ENCODE measurements around the gene GRAMD2B. TPM values are rescaled to one million over a fixed set of nuclear protein-coding genes. Genes with fewer than 3 reads are reported as not detected.
"Not testable (repeated sequence)": the region's sequence is repeated elsewhere in the genome, so short reads cannot be mapped to it uniquely, and the experiment has no call there.

The GRAMD2B gene
- total RNA-seq, 1 donor = 2.2 TPM

DNA sequence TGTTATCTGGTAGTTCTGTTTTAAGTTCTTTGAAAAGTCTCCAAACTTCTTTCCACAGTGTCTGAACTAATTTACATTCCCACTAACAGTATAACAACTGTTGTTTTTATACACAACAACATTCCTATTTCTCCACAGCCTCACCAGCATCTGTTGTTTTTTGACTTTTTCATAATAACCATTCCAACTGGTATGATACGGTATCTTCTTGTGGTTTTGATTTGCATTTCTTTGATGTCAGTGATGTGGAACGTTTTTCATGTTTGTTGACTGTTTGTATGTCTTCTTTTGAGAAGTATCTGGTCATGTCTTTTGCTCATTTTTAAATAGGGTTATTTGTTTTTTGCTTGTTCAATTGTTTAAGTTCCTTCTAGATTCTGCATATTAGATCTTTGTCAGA lies 12.6 kb upstream of the GRAMD2B start:
- no peak for DNase-seq (ENCODE audit: low read depth in 2 of 3, low spot score in 2 of 3)

GRCh38 chr5:126413856-126414255 lies 9.4 kb upstream of the GRAMD2B start:
- no peak for DNase-seq (ENCODE audit: low read depth in 2 of 3, low spot score in 2 of 3)

- DNase-seq (ENCODE audit: low read depth in 2 of 3, low spot score in 2 of 3) = no peak
Observed at GRCh38 chr5:126414874-126415502, 8.2 kb upstream of the GRAMD2B start.

DNA sequence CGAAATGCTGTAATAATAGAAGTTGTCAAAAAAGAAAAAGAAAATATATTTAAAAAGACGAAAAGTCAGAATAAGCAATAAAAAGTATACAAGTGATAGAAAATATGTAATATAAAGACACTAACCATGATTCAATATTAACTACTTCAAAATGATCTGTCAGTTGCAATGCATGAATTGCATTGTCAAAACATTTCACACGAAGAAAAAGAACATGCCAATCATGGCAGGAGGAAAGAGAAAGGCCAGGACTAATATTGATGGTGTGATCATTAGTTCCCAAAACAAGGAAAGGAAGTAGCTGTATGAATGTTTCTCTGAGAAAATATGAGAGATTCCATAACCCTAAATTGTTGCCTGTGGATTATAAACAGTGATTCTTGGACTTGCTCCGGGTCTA lies 7.4 kb upstream of the GRAMD2B start:
- DNase-seq (ENCODE audit: low read depth in 2 of 3, low spot score in 2 of 3) = no peak

DNA sequence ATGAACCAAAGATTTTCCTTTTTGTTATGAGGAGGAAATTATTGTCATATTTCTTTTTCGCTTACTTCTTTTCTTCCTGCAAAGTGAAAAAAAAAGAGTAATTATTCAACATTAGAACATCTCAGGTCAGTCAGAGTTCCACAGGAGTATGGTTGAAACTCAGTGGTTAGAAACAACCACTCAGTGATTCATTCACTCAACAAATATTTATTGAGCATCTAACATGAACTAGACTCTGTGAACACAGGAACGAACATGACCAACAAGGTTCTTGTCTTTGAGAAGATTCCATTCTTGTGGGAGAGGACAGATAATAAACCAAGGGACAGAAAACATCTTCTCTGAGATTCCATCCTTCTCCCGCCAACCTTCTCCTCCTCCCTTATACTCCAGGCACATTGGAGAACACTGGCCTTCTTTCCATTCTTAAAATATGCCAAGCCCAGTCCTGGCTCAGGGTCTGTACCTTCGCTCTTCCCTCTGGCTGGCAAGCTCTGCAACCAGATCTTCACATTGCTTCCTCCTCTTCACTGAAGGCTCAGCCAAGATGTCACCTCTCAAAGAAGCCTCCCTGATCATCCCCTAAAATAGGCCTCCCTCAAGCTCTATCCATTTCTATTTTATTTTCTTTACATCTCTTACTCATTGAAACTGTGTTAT lies 6.8 kb upstream of the GRAMD2B start:
- no peak for DNase-seq (ENCODE audit: low read depth in 2 of 3, low spot score in 2 of 3)

DNA sequence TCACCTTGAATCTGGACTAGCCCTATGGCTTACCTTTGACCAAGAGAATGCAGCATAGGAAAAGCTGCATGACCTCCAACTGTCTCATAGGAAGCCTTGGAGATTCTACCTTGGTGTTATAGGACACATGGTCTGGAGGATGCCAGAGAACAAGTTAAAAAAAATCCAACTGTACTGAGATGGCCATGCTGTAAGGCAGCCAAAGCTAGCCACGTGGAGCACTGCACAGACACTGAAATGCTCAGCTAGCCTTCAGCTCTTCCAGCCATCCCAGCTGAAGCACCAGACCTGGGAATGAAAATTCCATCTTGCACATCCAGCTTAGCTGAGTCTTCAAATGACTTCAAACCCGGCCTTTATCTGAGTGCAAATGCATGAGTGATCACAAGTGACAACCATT lies 6.0 kb upstream of the GRAMD2B start:
- DNase-seq (ENCODE audit: low read depth in 2 of 3, low spot score in 2 of 3) = no peak

DNA sequence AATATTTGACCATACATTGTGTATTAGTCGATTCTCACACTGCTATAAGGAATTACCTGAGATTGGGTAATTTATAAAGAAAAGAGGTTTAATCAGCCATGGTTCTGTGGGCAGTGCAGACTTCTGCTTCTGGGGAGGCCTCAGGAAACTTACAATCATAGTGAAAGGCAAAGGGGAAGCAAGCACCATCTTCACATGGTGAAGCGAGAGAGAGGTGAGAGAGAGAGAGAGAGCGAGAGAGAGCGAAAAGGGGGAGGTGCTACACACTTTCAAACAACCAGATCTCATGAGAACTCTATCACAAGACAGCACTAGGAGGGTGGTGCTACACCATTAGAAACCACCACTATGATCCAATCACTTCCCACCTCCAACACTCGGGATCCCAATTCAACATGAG lies 4.1 kb upstream of the GRAMD2B start:
- no peak for DNase-seq (ENCODE audit: low read depth in 2 of 3, low spot score in 2 of 3)

- no peak for DNase-seq (ENCODE audit: low read depth in 2 of 3, low spot score in 2 of 3)
Observed at GRCh38 chr5:126428421-126428820, 5.2 kb downstream of the GRAMD2B start.

- DNase-seq (ENCODE audit: low read depth in 2 of 3, low spot score in 2 of 3) = no peak
Observed at GRCh38 chr5:126430631-126431030, 7.4 kb downstream of the GRAMD2B start.

DNA sequence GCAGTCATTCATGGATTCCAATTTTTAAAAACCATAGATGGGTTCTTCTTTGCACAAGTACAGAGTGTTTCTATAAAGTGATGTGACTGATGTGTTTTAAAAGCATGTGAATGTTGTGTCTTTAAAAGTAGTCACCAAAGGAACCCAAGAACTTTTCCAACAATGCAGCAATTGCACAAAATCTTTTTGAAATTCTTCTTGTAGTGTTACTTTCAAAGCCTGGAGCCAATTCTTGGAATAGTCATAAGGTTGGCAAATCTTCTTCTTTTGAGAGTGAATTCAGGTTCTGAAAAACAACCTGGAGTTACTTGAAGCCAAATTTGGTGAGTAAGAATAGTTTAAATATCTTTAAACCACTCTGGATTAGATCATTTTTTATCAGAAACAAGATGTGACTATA lies 10.5 kb downstream of the GRAMD2B start:
- no peak for DNase-seq (ENCODE audit: low read depth in 2 of 3, low spot score in 2 of 3)

DNA sequence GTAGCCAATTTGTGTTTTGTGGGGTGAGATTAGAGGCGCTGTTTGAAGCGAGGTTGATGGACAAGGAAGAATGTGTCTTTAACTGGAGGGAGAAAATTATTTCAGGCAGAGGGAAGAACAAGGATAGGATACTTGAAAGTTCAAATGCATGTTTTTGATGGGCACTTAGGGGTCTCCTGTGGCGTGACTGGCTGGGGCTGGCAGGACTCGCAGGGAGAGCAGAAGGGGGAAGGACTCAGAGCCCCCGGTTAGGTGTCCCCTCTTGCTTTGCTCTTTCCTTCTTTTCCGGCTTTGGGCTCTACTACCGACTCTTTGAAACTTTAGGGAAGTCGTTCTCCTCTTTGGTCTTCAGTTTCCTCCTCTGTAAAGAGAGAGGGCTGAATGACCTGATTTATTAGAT lies 12.1 kb downstream of the GRAMD2B start:
- no peak for DNase-seq (ENCODE audit: low read depth in 2 of 3, low spot score in 2 of 3)

GRCh38 chr5:126435714-126436113 lies 12.5 kb downstream of the GRAMD2B start:
- no peak for DNase-seq (ENCODE audit: low read depth in 2 of 3, low spot score in 2 of 3)

GRCh38 chr5:126437721-126438120 lies 14.5 kb downstream of the GRAMD2B start:
- DNase-seq (ENCODE audit: low read depth in 2 of 3, low spot score in 2 of 3) = no peak

- no peak for DNase-seq (ENCODE audit: low read depth in 2 of 3, low spot score in 2 of 3)
Observed at GRCh38 chr5:126438267-126438666, 15.1 kb downstream of the GRAMD2B start.

DNA sequence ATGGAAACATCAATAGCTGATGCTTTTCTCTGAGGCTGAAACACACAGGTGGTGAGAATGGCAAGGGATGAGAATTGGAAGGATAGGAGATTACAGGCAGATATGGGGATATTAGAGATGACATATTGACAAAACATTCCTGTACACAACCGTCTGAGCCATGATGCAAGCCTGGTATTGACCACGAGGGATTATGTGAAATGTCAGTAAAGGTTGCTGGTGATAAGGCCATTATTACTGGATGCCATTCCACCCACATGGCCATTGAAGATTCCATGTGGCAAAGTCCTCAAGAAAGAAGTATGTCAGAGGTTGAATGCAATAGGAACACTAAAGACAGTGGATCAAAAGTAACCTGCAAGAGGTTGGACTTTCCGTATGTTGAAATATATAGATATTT lies 15.7 kb downstream of the GRAMD2B start:
- DNase-seq (ENCODE audit: low read depth in 2 of 3, low spot score in 2 of 3) = no peak

GRCh38 chr5:126439724-126440123 lies 16.5 kb downstream of the GRAMD2B start:
- not testable (repeated sequence) for DNase-seq (ENCODE audit: low read depth in 2 of 3, low spot score in 2 of 3)

DNA sequence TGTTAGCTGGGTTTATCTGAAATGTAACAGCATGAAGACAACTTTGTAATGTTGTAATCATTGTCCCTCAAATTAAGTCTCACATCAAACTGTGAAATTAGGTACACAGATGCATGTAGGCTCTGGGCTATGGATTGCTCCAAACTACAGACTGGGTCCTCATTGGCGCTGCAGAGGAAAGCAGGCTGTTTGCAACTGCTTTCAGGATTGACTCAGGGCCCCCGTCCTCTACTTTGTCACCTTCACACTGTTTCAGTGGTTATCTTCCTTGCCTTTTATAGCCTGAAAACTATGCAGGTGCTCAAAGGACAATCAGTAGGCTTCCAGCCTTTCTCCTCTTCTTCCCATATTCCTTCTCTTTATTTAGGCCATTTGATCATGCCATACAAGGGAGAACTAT lies 18.0 kb downstream of the GRAMD2B start:
- DNase-seq (ENCODE audit: low read depth in 2 of 3, low spot score in 2 of 3) = no peak

- no peak for DNase-seq (ENCODE audit: low read depth in 2 of 3, low spot score in 2 of 3)
Observed at GRCh38 chr5:126443374-126443851, 20.2 kb downstream of the GRAMD2B start.

- no peak for DNase-seq (ENCODE audit: low read depth in 2 of 3, low spot score in 2 of 3)
Observed at GRCh38 chr5:126444137-126444536, 20.9 kb downstream of the GRAMD2B start.

DNA sequence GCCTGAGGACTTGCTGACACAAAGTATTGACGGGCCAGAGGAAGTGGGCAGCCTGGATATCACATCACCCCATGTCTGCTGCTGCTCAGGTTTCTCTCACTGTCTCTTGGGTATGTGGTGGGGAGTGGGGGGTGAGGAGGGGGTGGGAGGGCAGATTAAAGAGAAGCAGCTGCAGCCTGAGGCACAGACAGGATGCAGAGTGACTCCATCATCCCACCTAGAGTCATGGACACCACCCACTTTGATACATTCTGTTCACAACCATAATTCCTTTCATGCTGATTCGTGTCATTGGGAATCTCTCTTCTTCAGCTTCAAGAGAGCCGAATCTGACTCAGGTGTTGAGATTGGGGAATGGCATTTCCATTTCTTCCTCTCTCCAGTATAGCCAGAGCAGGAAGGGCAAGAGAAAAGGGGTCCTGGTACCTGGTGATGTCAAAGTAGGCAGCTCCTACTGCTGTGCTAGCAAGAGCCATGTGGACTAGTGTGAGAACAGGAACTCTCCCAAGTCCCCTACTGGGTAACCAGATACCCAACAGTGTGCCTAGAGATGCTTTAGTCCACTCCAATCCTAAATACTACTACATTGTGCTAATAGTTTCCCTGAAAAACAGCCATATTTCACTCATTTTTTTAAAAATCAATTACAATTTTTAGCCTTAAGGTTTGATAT lies 22.4 kb downstream of the GRAMD2B start:
- no peak for DNase-seq (ENCODE audit: low read depth in 2 of 3, low spot score in 2 of 3)

GRCh38 chr5:126446498-126447224 lies 23.5 kb downstream of the GRAMD2B start:
- DNase-seq (ENCODE audit: low read depth in 2 of 3, low spot score in 2 of 3) = no peak

Measured in hematopoietic multipotent progenitor cell (in vitro differentiated cells).